ENCODE results near the gene VEGFB.

VEGFB gene

GRCh38 chr11:64262271-64263002 is 28.1 kb downstream of the VEGFB start:
- DNase-seq (ENCODE audit: low spot score): no peak

DNA sequence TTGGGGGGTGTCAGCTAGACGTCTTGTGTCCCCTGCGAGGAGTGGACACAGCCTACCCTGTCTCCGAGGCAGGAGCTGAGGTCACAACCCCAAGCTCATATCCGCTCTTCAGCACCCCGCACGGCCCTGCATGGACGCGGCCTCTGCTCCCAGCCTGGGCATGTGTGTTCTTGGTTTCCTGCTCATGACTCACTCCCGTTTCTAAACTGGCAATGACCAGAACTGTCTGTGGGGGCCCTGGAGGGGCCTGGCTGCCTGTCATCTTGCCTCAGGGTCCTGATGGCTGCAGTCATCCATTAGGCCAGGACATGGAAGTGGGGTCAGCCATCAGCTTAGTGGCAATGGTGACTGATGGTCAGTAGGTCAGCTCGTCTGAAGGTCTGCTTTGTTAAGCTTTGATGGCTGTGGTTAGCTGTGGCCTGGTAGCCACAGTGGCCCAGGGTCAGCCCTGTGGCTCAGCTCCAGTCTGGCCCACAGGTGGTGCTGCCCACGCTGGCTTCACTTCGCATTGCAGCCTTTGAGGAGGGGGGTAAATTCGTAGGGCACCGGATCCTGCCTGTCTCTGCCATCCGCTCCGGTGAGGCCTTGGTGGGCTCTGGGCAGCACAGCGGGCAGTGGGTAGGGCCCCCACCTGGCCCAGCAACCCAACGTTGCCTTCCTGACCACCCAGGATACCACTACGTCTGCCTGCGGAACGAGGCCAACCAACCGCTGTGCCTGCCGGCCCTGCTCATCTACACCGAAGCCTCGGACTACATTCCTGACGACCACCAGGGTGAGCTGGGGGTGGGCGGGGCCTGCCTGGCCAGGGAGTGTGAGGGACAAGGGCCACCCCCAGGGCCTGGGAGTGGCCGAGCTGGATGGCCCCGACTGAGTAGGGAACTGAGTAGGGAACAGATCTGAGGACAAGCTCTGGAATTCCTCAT is 28.9 kb downstream of the VEGFB start:
- DNase-seq (ENCODE audit: low spot score): no peak

DNA sequence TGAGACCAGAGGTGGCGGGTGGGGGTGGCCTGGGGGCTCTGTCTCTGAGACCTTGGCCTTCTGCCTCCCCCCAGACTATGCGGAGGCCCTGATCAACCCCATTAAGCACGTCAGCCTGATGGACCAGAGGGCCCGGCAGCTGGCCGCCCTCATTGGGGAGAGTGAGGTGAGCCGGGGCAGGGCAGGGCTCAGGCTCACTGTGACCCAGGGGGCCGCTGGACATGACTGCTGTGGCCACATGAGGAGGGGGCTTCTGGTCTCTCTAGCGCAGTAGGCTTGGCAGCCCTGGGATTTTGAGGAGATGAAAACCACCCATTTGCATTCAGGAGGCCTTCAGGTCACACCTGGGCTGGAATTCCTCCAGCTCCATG is 29.5 kb downstream of the VEGFB start:
- DNase-seq (ENCODE audit: low spot score): no peak

GRCh38 chr11:64264371-64264852 is 30.0 kb downstream of the VEGFB start:
- DNase-seq (ENCODE audit: low spot score): no peak

- DNase-seq (ENCODE audit: low spot score): no peak
Observed at GRCh38 chr11:64265176-64266160, 31.1 kb downstream of the VEGFB start.

DNA sequence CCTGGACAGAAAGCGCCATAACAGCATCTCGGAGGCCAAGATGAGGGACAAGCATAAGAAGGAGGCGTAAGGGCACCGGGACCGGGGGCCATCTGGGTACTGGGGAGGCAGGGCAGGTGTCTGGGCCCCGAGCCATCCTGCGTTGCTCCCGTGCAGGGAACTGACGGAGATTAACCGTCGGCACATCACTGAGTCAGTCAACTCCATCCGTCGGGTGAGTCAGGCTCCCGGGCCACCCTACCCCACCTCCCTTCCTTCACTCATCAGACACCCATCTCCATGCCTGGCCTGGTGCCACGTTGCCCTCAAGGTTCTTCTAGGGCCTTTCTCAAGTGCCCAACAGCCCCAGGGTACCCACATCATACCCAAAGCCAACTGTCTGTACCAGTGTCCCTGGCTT is 32.0 kb downstream of the VEGFB start:
- DNase-seq (ENCODE audit: low spot score): no peak

DNA sequence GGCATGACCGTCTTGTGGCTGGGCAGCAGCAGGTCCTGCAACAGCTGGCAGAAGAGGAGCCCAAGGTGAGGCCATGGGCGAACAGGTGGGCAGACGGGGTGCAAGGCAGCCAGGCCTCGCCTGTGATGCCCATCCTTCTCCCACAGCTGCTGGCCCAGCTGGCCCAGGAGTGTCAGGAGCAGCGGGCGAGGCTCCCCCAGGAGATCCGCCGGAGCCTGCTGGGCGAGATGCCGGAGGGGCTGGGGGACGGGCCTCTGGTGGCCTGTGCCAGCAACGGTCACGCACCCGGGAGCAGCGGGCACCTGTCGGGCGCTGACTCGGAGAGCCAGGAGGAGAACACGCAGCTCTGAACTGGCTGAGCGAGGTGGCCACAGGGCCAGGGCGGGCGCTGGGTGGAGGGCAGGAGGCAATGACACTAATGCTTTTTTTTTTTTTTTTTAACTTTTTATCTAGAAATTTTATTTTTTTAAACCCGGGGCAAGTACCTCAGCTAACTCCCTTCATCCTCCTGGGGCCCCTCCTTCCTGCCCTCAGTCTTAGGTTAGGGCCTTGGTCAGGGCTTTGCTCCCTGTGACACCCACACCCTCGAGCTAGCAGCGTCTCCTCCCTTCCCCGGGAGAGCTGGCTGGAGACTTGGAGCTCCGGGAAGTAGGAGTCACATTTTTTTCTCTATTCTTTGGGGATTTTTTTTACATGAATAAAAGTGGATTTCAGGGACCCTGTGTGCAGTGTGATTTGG is 33.0 kb downstream of the VEGFB start:
- DNase-seq (ENCODE audit: low spot score): no peak

DNA sequence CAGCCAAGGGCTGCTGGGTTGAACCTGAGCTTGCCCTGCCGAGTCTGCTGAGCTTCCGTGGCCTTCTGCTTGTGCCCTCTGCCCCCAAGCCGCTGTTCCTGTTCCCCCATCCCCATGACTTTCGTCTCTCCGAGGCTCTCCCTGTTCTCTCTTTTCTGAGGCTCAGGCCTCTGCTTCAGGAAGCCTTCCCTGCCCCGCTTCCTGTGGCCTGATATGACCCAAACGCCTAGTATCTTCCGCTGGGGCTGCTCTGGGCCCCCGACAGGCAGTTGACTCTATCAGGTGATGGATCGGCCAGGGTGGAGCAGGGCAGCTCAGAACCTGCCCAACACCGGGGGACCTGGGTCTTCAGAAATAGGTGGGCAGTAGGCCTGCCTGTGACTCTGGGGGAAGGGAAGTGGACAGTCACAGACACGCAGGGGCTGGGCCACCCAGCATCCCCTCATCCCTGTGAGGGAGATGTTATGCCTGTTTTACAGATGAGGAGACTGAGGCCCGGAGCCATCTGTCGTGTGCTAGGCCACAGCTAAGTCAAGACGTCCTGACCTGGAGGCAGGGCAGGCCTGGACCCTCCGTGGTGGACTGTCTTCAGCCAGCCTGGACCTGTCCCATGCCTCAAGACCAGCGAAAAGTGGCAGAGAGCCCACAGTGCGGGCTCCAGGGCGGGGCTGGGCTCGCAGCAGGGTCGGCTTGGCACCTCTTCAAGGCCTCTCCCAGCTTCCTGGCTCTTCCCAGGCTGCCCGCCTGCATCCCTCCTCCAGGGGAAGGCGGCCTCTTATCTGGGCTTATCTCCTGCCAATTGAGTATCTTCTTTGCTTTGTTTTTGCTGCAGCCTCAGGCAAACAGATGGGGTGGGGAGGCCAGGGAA is 33.9 kb downstream of the VEGFB start:
- no peak for DNase-seq (ENCODE audit: low spot score)

DNA sequence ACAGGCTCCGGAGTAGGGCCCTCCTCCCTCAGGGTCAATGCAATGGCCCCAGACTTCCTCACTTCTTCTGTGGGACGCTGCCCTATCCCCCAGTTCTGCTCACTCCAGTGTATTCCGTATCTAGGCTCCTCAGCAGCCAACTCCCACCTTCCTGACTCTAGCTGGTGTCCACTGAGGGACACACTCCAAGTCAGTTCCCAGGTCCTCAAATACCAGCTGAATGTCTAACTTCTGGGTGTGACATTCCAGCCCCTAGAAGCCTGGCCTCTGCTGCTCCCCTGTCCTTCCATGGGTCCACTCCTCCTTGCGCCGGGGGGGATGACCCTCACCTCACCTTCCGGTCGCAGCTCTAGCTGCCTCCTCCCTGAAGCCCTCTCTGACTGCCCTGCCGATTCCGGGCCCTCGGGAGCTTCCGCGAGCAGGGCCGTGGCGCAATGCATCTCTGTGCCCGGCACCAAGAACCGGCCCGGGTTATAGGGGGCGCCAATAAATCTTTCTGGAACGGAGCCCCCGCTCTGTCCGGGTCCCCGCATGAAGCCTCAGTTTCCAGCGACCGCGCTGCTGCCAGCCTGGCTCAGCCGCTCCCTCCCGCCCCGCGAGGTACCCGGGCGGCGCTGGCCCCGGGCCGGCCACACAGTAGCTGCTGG is 34.6 kb downstream of the VEGFB start:
- no peak for DNase-seq (ENCODE audit: low spot score)

GRCh38 chr11:64269540-64270220 is 35.3 kb downstream of the VEGFB start:
- peak; percentile 79 for DNase-seq (ENCODE audit: low spot score)

GRCh38 chr11:64275031-64275800 is 40.8 kb downstream of the VEGFB start:
- no peak for DNase-seq (ENCODE audit: low spot score)

DNA sequence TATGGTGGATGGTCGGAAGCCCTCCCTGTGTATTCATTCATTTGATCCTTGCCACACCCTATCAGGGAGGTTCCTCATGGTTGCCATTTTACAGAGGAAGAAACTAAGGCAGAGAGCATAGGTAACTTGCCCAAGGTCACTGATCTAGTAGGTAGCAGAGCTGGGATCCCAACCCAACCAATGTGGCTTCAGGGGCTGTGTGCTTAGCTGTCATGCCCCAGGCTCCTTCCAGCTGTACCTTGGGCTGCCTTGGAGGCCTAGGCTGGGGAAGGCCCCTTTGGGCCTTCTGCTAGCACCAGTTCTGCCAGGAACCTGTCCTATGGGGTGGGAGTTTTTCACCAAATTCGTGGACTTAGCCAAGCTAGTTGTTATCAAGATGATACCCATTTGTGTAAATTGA is 41.5 kb downstream of the VEGFB start:
- no peak for DNase-seq (ENCODE audit: low spot score)

DNA sequence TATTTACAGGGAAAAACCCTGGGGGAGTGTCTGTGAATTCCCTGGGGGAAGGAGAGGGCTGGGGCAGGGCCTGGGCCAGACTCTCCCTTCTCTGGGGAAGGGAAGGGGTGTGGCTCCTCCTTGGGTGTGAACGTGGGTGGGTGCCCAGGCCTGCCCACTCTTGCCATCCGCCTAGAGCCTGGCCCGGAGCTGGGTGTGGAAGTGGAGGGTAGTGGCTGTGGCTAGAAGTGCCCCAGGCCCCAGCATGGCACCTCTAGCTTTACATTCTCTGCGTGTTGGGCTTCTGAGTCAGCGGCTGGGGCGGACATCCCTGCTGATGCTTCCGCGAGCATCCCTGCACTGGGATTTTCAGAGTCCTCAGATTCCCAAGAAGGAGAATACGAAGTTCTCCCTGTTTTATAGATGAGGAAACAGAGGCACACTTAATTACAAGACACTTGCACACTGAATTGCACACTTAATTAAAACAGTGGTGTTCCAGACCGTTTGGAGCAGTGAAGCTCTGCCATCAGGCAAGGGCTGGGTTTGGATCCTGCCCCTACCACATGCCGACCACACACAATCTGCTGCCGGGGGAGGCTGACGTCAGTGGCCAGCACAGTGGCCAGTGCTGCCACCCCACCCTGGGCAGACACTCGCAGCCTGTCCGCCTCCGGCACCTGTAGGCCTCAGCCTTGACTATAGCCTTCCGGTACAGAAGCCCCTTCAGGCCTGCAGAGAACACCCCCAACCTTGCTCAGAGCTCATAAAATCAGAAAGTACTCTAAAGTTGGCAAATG is 42.5 kb downstream of the VEGFB start:
- DNase-seq (ENCODE audit: low spot score): no peak

GRCh38 chr11:64278576-64279190 is 44.3 kb downstream of the VEGFB start:
- no peak for DNase-seq (ENCODE audit: low spot score)

- DNase-seq (ENCODE audit: low spot score): no peak
Observed at GRCh38 chr11:64281957-64282770, 47.8 kb downstream of the VEGFB start.

- no peak for DNase-seq (ENCODE audit: low spot score)
Observed at GRCh38 chr11:64283092-64283491, 48.7 kb downstream of the VEGFB start.

Data from HuH-7 (cell line).